SK-N-SH (cell line): ENCODE measurements around the gene TMEM192. TPM values are rescaled to one million over a fixed set of nuclear protein-coding genes. Genes with fewer than 3 reads are reported as not detected.
A peak's percentile ranks its signal among the peaks of the same experiment; 100 is the strongest.

ENCODE experiments used
- CTCF ChIA-PET: fragments of 300-600, 350-600 bp; formaldehyde crosslinking; extraction: SDS; loops from one replicate; lab custom pipeline; 2021; lab: Yijun Ruan, JAX
- POLR2A ChIA-PET: fragments of 350-600 bp; sonication (Branson Sonifier 250); formaldehyde crosslinking; extraction: SDS; loops from one replicate; lab custom pipeline; 2020; ENCODE audit warnings: antibody characterized with exemption, inconsistent platforms; lab: Yijun Ruan, JAX
- DNase-seq: peaks from one replicate; pipeline ENCODE4 v3.0.0; 2012
- H2AFZ ChIP-seq: fragments of 200-600 bp; sonication (generic); 2 replicates; pipeline ENCODE4 v1.8.1; 2016; ENCODE audit warnings: antibody characterized with exemption, mild to moderate bottlenecking, low read depth
- H3F3A ChIP-seq: fragments of 200-600 bp; sonication (generic); replicated peaks from 2 replicates; pipeline ENCODE3; 2016; ENCODE audit warnings: antibody characterized with exemption, mild to moderate bottlenecking; ENCODE audit not compliant: insufficient read depth
- H3K27ac ChIP-seq, 2 experiments: fragments of 200-500 bp in 1 of 2; fragments of 200-600 bp in 1 of 2; sonication (Bioruptor generic) in 1 of 2; sonication (generic), shearing (Covaris generic) in 1 of 2; 2 replicates each; pipeline versions ENCODE4 v1.5.1 to v1.6.1; 2014 to 2016; ENCODE audit warnings: low read depth in 2 of 2, inconsistent platforms in 1 of 2, low read length in 1 of 2, mild to moderate bottlenecking in 1 of 2, mixed read lengths in 1 of 2
- H3K27me3 ChIP-seq: fragments of 200-600 bp; sonication (generic), shearing (Covaris generic); 2 replicates; pipeline ENCODE4 v1.6.1; 2016; ENCODE audit warnings: mixed run types; ENCODE audit not compliant: insufficient read depth
- H3K36me3 ChIP-seq, 2 experiments: fragments of 200-500 bp in 1 of 2; fragments of 200-600 bp in 1 of 2; sonication (Bioruptor generic) in 1 of 2; sonication (generic) in 1 of 2; replicated peaks in 1 of 2; 2 replicates each; pipeline versions ENCODE3 to v1.5.1; 2014 to 2016; ENCODE audit warnings: low read length in 1 of 2, mild to moderate bottlenecking in 1 of 2; ENCODE audit not compliant: insufficient read depth in 2 of 2, control insufficient read depth in 1 of 2
- H3K4me1 ChIP-seq, 2 experiments: fragments of 200-500 bp in 1 of 2; fragments of 200-600 bp in 1 of 2; sonication (Bioruptor generic) in 1 of 2; sonication (generic), shearing (Covaris generic) in 1 of 2; 2 replicates each; pipeline versions ENCODE4 v1.5.1 to v1.6.1; 2014 to 2016; ENCODE audit warnings: low read depth in 1 of 2, low read length in 1 of 2, mixed run types in 1 of 2; ENCODE audit not compliant: insufficient read depth in 2 of 2, control insufficient read depth in 1 of 2
- H3K4me2 ChIP-seq: fragments of 200-600 bp; sonication (generic), shearing (Covaris generic); 2 replicates; pipeline ENCODE4 v1.6.1; 2017; ENCODE audit warnings: mixed run types
- H3K4me3 ChIP-seq, 2 experiments: fragments of 200-500 bp in 1 of 2; fragments of 200-600 bp in 1 of 2; sonication (Bioruptor generic) in 1 of 2; sonication (generic), shearing (Covaris generic) in 1 of 2; 2 replicates each; pipeline versions ENCODE4 v1.5.1 to v1.8.1; 2014 to 2016; ENCODE audit warnings: low read depth in 2 of 2, inconsistent platforms in 1 of 2, low read length in 1 of 2, mild to moderate bottlenecking in 1 of 2, mixed read lengths in 1 of 2, moderate library complexity in 1 of 2
- H3K79me2 ChIP-seq: fragments of 200-600 bp; sonication (generic); 2 replicates; pipeline ENCODE4 v1.8.1; 2017; ENCODE audit warnings: mild to moderate bottlenecking; ENCODE audit not compliant: insufficient read depth
- H3K9ac ChIP-seq: fragments of 200-600 bp; sonication (generic); 2 replicates; pipeline ENCODE4 v1.6.1; 2017; ENCODE audit warnings: mixed run types
- H3K9me2 ChIP-seq: fragments of 200-600 bp; sonication (generic); 2 replicates; pipeline ENCODE4 v1.6.1; 2017; ENCODE audit warnings: mixed run types
- H3K9me3 ChIP-seq: fragments of 200-600 bp; sonication (generic); 2 replicates; pipeline ENCODE4 v1.6.1; 2017; ENCODE audit warnings: mixed run types, mild to moderate bottlenecking, moderate library complexity
- H4K20me1 ChIP-seq: fragments of 200-600 bp; sonication (generic); 2 replicates; pipeline ENCODE4 v1.6.1; 2017; ENCODE audit warnings: mild to moderate bottlenecking, mixed run types; ENCODE audit not compliant: insufficient read depth
- CHD2 ChIP-seq: fragments of 150-350 bp; IDR thresholded peaks from 2 replicates; pipeline ENCODE4 v1.6.1; 2018; ENCODE audit warnings: low read length; ENCODE audit not compliant: partially characterized antibody
- ELF1 ChIP-seq: IDR thresholded peaks from 2 replicates; pipeline ENCODE4 v1.4.0; 2012
- EP300 ChIP-seq, 2 experiments: IDR thresholded peaks; 2 replicates each; pipeline versions ENCODE4 v1.4.0 to v1.6.1; 2012; ENCODE audit warnings: borderline replicate concordance in 1 of 2, low read depth in 1 of 2, low read length in 1 of 2
- EZH2phosphoT487 ChIP-seq: fragments of 200-600 bp; sonication (generic); IDR thresholded peaks from 2 replicates; pipeline ENCODE4 v1.6.1; 2017; ENCODE audit warnings: low read depth, mixed run types, mild to moderate bottlenecking, antibody characterized with exemption, moderate library complexity, borderline replicate concordance
- FOSL2 ChIP-seq: IDR thresholded peaks from 2 replicates; pipeline ENCODE4 v1.4.0; 2012; ENCODE audit warnings: low read depth, mild to moderate bottlenecking, moderate library complexity, borderline replicate concordance
- FOXM1 ChIP-seq: IDR thresholded peaks from 2 replicates; pipeline ENCODE4 v1.4.0; 2012; ENCODE audit warnings: low read depth, mild to moderate bottlenecking
- GABPA ChIP-seq: IDR thresholded peaks from 2 replicates; pipeline ENCODE4 v1.4.0; 2012; ENCODE audit warnings: low read depth, mild to moderate bottlenecking
- MEF2A ChIP-seq: IDR thresholded peaks from 2 replicates; pipeline ENCODE4 v1.4.0; 2012; ENCODE audit warnings: low read depth, borderline replicate concordance
- MXI1 ChIP-seq: IDR thresholded peaks from 2 replicates; pipeline ENCODE4 v1.6.1; 2012; ENCODE audit warnings: mild to moderate bottlenecking, low read depth, low read length, improper control_type of control experiment
- NFIC ChIP-seq: IDR thresholded peaks from 2 replicates; pipeline ENCODE4 v1.4.0; 2012; ENCODE audit warnings: borderline replicate concordance
- NRF1 ChIP-seq: IDR thresholded peaks from 2 replicates; pipeline ENCODE4 v1.6.1; 2012; ENCODE audit warnings: low read depth, mild to moderate bottlenecking, low read length
- POLR2AphosphoS5 ChIP-seq: IDR thresholded peaks from 2 replicates; pipeline ENCODE4 v1.6.1; 2012; ENCODE audit warnings: low read depth, low read length
- RCOR1 ChIP-seq: fragments of 150-350 bp; IDR thresholded peaks from 2 replicates; pipeline ENCODE4 v1.6.1; 2017; ENCODE audit warnings: antibody characterized with exemption, low read length
- RFX5 ChIP-seq: IDR thresholded peaks from 2 replicates; pipeline ENCODE4 v1.6.1; 2012; ENCODE audit warnings: mild to moderate bottlenecking, improper control_type of control experiment, low read length
- SIN3A ChIP-seq: IDR thresholded peaks from 2 replicates; pipeline ENCODE4 v1.6.1; 2012; ENCODE audit warnings: low read depth, mild to moderate bottlenecking, low read length, moderate library complexity, borderline replicate concordance
- TAF1 ChIP-seq: IDR thresholded peaks from 2 replicates; pipeline ENCODE4 v1.6.1; 2012; ENCODE audit warnings: low read depth, mild to moderate bottlenecking, low read length, moderate library complexity, borderline replicate concordance
- TCF12 ChIP-seq: IDR thresholded peaks from 2 replicates; pipeline ENCODE4 v1.4.0; 2012
- TEAD4 ChIP-seq: IDR thresholded peaks from 2 replicates; pipeline ENCODE4 v1.4.0; 2012; ENCODE audit warnings: mild to moderate bottlenecking, borderline replicate concordance; ENCODE audit not compliant: insufficient read depth
- YY1 ChIP-seq: IDR thresholded peaks from 2 replicates; pipeline ENCODE4 v1.4.0; 2012; ENCODE audit warnings: low read depth, mild to moderate bottlenecking
- WGBS: methylation state at CpG from one replicate; pipeline ENCODE4 v1.1.6; 2017; ENCODE audit warnings: low lambda C conversion rate; 5-methylcytosine and 5-hydroxymethylcytosine counted together
- polyA plus RNA-seq, 3 experiments: library from polyadenylated mRNA; depleted of rRNA; stranded (reverse); fragments of >200 nt; gene quantifications; 2 replicates each; pipeline ENCODE4 v1.2.3, GENCODE V29; 2012
- TF ChIP-seq, protein P1 (sequence below): fragments of 150-350 bp; IDR thresholded peaks from 2 replicates; pipeline ENCODE4 v1.6.1; 2017; ENCODE audit warnings: antibody characterized with exemption, low read length, low read depth, borderline replicate concordance
- TF ChIP-seq, protein P2 (sequence below): fragments of 150-350 bp; IDR thresholded peaks from 2 replicates; pipeline ENCODE4 v1.6.1; 2016; ENCODE audit warnings: mild to moderate bottlenecking, low read depth, low read length
- TF ChIP-seq, protein P3 (sequence below): IDR thresholded peaks from 2 replicates; pipeline ENCODE4 v1.4.0; 2012; ENCODE audit warnings: low read depth
- TF ChIP-seq, protein P4 (sequence below): fragments of 200-600 bp; sonication (generic); IDR thresholded peaks from 2 replicates; pipeline ENCODE4 v1.6.1; 2017; ENCODE audit warnings: antibody characterized with exemption, mild to moderate bottlenecking, moderate library complexity
- TF ChIP-seq, protein P5 (sequence below): IDR thresholded peaks from 2 replicates; pipeline ENCODE4 v1.6.1; 2012; ENCODE audit warnings: mild to moderate bottlenecking, low read depth, low read length, moderate library complexity
- TF ChIP-seq, protein P6 (sequence below): IDR thresholded peaks from 2 replicates; pipeline ENCODE4; 2012

The TMEM192 gene
- polyA plus RNA-seq, 1 of the 3 experiments (the other 2 are of a cell fraction) = 9.1 TPM

DNA sequence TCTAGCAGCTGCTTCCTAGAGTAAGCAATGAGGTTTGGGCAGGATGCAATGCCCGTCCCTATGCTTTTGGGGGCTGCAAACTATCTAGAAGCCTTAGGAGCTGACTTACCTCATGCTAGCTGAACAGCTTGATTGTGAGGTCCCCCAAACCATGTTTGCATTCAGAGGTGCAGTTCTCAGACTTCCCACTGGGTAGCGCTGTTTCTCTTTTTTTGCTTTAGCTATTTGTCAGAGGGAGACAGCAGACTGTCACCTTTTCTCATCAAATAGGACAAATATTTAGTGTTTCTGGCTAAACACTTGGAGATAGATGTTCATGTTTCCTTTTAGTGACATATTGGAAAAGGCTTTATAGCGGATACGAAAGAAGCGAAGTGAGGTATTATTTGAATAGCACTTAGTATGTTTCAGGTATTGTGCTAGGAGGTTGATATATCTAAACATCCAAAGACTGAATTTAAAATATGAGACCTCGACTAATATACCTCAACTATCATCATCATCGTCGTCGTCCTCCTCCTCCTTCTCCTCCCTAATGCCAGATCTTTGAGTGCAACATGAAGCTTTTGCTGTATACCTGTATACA lies 18.7 kb upstream of the TMEM192 start:
- ChIA-PET POLR2A (no interaction called here), CTCF (interaction anchor here (0.6 to 3.5 kb wide), 58 partner anchors 8 to 960 kb away, joined by 3 to 76 read pairs (median 5); partner anchors contain the start of genes CPE, MSMO1 and TMEM192)
- Histone ChIP-seq H2AFZ (no peak overlapping the region), H3K9me3 (no peaks in the 10 kb centered on the region), H4K20me1 (no peaks in the 10 kb centered on the region), H3K4me1 (no peaks in the 10 kb centered on the region), H3K27me3 (no peaks in the 10 kb centered on the region; the same call in 1 of the 2 replicates), H3F3A (no peaks in the 10 kb centered on the region), H3K4me2 (no peak overlapping the region), H3K27ac (no peak overlapping the region), H3K4me3 (peak overlapping the region in 1 of 2 experiments; percentile 24; a peak in 1 of 4 replicates), H3K9ac (no peak overlapping the region), H3K9me2 (no peaks in the 10 kb centered on the region), H3K79me2 (no peaks in the 10 kb centered on the region), H3K36me3 (no peaks in the 10 kb centered on the region)
- DNase-seq = peak; percentile 70
- 8% methylated on average over 9 of the region's 9 CpGs for WGBS
- TF ChIP-seq TAF1 = no peak
- no peak for TF ChIP-seq EP300 (IDR thresholded peaks at IDR 0.05; ENCODE audit: borderline replicate concordance in 1 of 2, low read depth in 1 of 2, low read length in 1 of 2)
- TF ChIP-seq GABPA = no peak
- no peak for TF ChIP-seq FOXM1
- no peak for TF ChIP-seq YY1
- TF ChIP-seq CHD2 = no peak
- no peak for TF ChIP-seq MEF2A
- no peak for TF ChIP-seq RFX5
- TF ChIP-seq, protein P1, sequence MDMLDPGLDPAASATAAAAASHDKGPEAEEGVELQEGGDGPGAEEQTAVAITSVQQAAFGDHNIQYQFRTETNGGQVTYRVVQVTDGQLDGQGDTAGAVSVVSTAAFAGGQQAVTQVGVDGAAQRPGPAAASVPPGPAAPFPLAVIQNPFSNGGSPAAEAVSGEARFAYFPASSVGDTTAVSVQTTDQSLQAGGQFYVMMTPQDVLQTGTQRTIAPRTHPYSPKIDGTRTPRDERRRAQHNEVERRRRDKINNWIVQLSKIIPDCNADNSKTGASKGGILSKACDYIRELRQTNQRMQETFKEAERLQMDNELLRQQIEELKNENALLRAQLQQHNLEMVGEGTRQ = no peak
- TF ChIP-seq, protein P2, sequence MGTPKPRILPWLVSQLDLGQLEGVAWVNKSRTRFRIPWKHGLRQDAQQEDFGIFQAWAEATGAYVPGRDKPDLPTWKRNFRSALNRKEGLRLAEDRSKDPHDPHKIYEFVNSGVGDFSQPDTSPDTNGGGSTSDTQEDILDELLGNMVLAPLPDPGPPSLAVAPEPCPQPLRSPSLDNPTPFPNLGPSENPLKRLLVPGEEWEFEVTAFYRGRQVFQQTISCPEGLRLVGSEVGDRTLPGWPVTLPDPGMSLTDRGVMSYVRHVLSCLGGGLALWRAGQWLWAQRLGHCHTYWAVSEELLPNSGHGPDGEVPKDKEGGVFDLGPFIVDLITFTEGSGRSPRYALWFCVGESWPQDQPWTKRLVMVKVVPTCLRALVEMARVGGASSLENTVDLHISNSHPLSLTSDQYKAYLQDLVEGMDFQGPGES = no peak
- TF ChIP-seq POLR2AphosphoS5 = no peak
- no peak for TF ChIP-seq NFIC
- no peak for TF ChIP-seq ELF1
- TF ChIP-seq TCF12 = no peak
- TF ChIP-seq, protein P3, sequence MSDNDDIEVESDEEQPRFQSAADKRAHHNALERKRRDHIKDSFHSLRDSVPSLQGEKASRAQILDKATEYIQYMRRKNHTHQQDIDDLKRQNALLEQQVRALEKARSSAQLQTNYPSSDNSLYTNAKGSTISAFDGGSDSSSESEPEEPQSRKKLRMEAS = no peak
- TF ChIP-seq TEAD4 = no peak
- TF ChIP-seq NRF1 = no peak
- TF ChIP-seq, protein P4, sequence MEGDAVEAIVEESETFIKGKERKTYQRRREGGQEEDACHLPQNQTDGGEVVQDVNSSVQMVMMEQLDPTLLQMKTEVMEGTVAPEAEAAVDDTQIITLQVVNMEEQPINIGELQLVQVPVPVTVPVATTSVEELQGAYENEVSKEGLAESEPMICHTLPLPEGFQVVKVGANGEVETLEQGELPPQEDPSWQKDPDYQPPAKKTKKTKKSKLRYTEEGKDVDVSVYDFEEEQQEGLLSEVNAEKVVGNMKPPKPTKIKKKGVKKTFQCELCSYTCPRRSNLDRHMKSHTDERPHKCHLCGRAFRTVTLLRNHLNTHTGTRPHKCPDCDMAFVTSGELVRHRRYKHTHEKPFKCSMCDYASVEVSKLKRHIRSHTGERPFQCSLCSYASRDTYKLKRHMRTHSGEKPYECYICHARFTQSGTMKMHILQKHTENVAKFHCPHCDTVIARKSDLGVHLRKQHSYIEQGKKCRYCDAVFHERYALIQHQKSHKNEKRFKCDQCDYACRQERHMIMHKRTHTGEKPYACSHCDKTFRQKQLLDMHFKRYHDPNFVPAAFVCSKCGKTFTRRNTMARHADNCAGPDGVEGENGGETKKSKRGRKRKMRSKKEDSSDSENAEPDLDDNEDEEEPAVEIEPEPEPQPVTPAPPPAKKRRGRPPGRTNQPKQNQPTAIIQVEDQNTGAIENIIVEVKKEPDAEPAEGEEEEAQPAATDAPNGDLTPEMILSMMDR = peak; percentile 97
- TF ChIP-seq RCOR1 = no peak
- no peak for TF ChIP-seq FOSL2
- no peak for TF ChIP-seq EZH2phosphoT487
- TF ChIP-seq MXI1 = no peak
- TF ChIP-seq SIN3A = no peak
- TF ChIP-seq, protein P5, sequence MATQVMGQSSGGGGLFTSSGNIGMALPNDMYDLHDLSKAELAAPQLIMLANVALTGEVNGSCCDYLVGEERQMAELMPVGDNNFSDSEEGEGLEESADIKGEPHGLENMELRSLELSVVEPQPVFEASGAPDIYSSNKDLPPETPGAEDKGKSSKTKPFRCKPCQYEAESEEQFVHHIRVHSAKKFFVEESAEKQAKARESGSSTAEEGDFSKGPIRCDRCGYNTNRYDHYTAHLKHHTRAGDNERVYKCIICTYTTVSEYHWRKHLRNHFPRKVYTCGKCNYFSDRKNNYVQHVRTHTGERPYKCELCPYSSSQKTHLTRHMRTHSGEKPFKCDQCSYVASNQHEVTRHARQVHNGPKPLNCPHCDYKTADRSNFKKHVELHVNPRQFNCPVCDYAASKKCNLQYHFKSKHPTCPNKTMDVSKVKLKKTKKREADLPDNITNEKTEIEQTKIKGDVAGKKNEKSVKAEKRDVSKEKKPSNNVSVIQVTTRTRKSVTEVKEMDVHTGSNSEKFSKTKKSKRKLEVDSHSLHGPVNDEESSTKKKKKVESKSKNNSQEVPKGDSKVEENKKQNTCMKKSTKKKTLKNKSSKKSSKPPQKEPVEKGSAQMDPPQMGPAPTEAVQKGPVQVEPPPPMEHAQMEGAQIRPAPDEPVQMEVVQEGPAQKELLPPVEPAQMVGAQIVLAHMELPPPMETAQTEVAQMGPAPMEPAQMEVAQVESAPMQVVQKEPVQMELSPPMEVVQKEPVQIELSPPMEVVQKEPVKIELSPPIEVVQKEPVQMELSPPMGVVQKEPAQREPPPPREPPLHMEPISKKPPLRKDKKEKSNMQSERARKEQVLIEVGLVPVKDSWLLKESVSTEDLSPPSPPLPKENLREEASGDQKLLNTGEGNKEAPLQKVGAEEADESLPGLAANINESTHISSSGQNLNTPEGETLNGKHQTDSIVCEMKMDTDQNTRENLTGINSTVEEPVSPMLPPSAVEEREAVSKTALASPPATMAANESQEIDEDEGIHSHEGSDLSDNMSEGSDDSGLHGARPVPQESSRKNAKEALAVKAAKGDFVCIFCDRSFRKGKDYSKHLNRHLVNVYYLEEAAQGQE = no peak
- TF ChIP-seq, protein P6, sequence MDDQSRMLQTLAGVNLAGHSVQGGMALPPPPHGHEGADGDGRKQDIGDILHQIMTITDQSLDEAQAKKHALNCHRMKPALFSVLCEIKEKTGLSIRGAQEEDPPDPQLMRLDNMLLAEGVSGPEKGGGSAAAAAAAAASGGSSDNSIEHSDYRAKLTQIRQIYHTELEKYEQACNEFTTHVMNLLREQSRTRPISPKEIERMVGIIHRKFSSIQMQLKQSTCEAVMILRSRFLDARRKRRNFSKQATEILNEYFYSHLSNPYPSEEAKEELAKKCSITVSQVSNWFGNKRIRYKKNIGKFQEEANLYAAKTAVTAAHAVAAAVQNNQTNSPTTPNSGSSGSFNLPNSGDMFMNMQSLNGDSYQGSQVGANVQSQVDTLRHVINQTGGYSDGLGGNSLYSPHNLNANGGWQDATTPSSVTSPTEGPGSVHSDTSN = 0 out of 2 replicates have a peak, but pooled peaks have one; percentile 20
